ENCODE measurements around the gene ZBTB2. TPM values are rescaled to one million over a fixed set of nuclear protein-coding genes. Genes with fewer than 3 reads are reported as not detected.

The ZBTB2 gene
- total RNA-seq, 3 donors from 2014 or later = 9.9 to 20.5 (median 15.1) TPM

DNA sequence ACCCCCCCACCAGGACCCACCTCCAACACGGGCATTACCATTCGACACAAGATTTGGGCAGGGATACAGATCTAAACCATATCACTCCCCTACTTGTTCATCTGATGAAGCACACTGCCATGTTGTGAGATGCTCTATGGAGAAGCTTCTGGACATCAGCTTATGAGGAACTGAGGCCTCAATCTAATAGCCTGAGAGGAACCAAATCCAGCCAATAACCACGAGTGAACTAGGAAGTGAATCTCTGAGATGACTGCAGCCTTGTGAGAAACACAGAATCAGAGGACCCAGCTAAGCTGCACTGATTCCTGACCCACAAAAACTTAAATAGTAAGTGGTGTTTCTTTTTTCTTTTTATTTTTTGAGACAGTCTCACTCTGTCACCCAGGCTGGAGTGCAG is 21.6 kb upstream of the ZBTB2 start:
- Histone ChIP-seq H3K27me3 (no peaks in the 10 kb centered on the region), H3K4me3 (no peak overlapping the region), H3K4me1 (no peaks in the 10 kb centered on the region), H3K27ac (no peak overlapping the region), H3K9me3 (no peaks in the 10 kb centered on the region), H3K36me3 (no peaks in the 10 kb centered on the region)
- intact Hi-C loops (cut with DNase I; ENCODE audit: low total_unique reads) = no loop called here
- TF ChIP-seq CTCF (IDR thresholded peaks at IDR 0.05) (no peak), POLR2A (IDR thresholded peaks at IDR 0.05) (no peak), POLR2AphosphoS5 (IDR thresholded peaks at IDR 0.05) (no peak)
- DNase-seq (ENCODE audit: low spot score in 2 of 2) = no peak

GRCh38 chr6:151409679-151410078 is 18.3 kb upstream of the ZBTB2 start:
- H3K4me1 ChIP-seq = no peaks in the 10 kb centered on the region
- no peaks in the 10 kb centered on the region for H3K36me3 ChIP-seq
- TF ChIP-seq CTCF (IDR thresholded peaks at IDR 0.05) (no peak), POLR2AphosphoS5 (IDR thresholded peaks at IDR 0.05) (no peak), POLR2A (IDR thresholded peaks at IDR 0.05) (no peak)
- no peak overlapping the region for H3K4me3 ChIP-seq
- H3K9me3 ChIP-seq = no peaks in the 10 kb centered on the region
- no peak for DNase-seq (ENCODE audit: low spot score in 2 of 2)
- intact Hi-C loops (cut with DNase I; ENCODE audit: low total_unique reads) = no loop called here
- no peak overlapping the region for H3K27ac ChIP-seq
- H3K27me3 ChIP-seq = no peaks in the 10 kb centered on the region

DNA sequence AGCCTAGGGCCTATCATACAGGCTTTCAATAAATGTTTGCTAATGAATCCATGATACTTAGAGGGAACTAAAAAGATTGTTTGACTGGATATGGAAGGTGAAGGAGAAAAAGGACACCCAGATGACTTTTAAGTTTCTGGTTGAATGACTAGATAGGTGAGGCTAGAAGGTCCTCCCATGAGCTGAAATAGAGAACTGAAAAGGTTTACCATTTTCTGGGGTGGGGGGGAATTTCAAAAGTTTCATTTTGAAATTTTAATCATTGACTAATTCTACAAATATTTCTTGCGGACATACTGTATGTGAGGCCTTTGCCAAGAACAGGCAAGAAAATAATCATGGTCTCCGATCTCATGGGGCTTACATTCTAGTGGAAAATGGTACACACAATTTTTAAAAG is 17.9 kb upstream of the ZBTB2 start:
- DNase-seq (ENCODE audit: low spot score in 2 of 2) = no peak
- H3K27ac ChIP-seq = no peak overlapping the region
- intact Hi-C loops (cut with DNase I; ENCODE audit: low total_unique reads) = no loop called here
- H3K4me3 ChIP-seq = no peak overlapping the region
- H3K4me1 ChIP-seq = no peaks in the 10 kb centered on the region
- H3K9me3 ChIP-seq = no peaks in the 10 kb centered on the region
- TF ChIP-seq POLR2AphosphoS5 (IDR thresholded peaks at IDR 0.05) (no peak), CTCF (IDR thresholded peaks at IDR 0.05) (no peak), POLR2A (IDR thresholded peaks at IDR 0.05) (no peak)
- no peaks in the 10 kb centered on the region for H3K36me3 ChIP-seq
- no peaks in the 10 kb centered on the region for H3K27me3 ChIP-seq

- H3K27me3 ChIP-seq = no peaks in the 10 kb centered on the region
- H3K4me3 ChIP-seq = no peak overlapping the region
- no peaks in the 10 kb centered on the region for H3K4me1 ChIP-seq
- H3K36me3 ChIP-seq = no peaks in the 10 kb centered on the region
- no peaks in the 10 kb centered on the region for H3K9me3 ChIP-seq
- TF ChIP-seq POLR2A (IDR thresholded peaks at IDR 0.05) (no peak), POLR2AphosphoS5 (IDR thresholded peaks at IDR 0.05) (no peak), CTCF (IDR thresholded peaks at IDR 0.05) (no peak)
- intact Hi-C loops (cut with DNase I; ENCODE audit: low total_unique reads) = no loop called here
- no peak for DNase-seq (ENCODE audit: low spot score in 2 of 2)
- no peak overlapping the region for H3K27ac ChIP-seq
Observed at GRCh38 chr6:151408858-151409257, 17.5 kb upstream of the ZBTB2 start.

- H3K9me3 ChIP-seq = no peaks in the 10 kb centered on the region
- H3K36me3 ChIP-seq = no peaks in the 10 kb centered on the region
- intact Hi-C loops (cut with DNase I; ENCODE audit: low total_unique reads) = no loop called here
- H3K4me1 ChIP-seq = no peaks in the 10 kb centered on the region
- no peak for DNase-seq (ENCODE audit: low spot score in 2 of 2)
- H3K4me3 ChIP-seq = no peak overlapping the region
- H3K27me3 ChIP-seq = no peaks in the 10 kb centered on the region
- H3K27ac ChIP-seq = no peak overlapping the region
- no peak for TF ChIP-seq POLR2A (IDR thresholded peaks at IDR 0.05)
- TF ChIP-seq CTCF (IDR thresholded peaks at IDR 0.05) = no peak
Observed at GRCh38 chr6:151403919-151404308, 12.6 kb upstream of the ZBTB2 start.
